Esophagus (tissue), 2 donors: ENCODE results near the gene TMEM240. TPM values are rescaled to one million over a fixed set of nuclear protein-coding genes. Genes with fewer than 3 reads are reported as not detected.

ENCODE experiments used
- H3K27ac ChIP-seq, 2 donors: one replicate each; pipeline ENCODE4 v1.5.1; 2013; ENCODE audit warnings: low read depth in 2 of 2, mild to moderate bottlenecking in 2 of 2, inconsistent platforms in 1 of 2, low read length in 1 of 2, moderate library complexity in 1 of 2
- H3K27me3 ChIP-seq, 2 donors: one replicate each; pipeline ENCODE4 v1.6.1; 2013; ENCODE audit warnings: low read length in 2 of 2, control low read depth in 1 of 2, mild to moderate bottlenecking in 1 of 2; ENCODE audit not compliant: insufficient read depth in 2 of 2, control insufficient read depth in 1 of 2
- H3K36me3 ChIP-seq, 2 donors: one replicate each; pipeline ENCODE4 v1.6.1; 2013; ENCODE audit warnings: low read length in 1 of 2; ENCODE audit not compliant: control insufficient read depth in 2 of 2, insufficient read depth in 2 of 2
- H3K4me1 ChIP-seq, 2 donors: one replicate each; pipeline ENCODE4 v1.6.1; 2013; ENCODE audit warnings: low read length in 1 of 2; ENCODE audit not compliant: control insufficient read depth in 2 of 2, insufficient read depth in 2 of 2
- H3K4me3 ChIP-seq, 2 donors: one replicate each; pipeline ENCODE4 v1.5.1; 2013; ENCODE audit warnings: low read length in 2 of 2, mild to moderate bottlenecking in 2 of 2, low read depth in 1 of 2, moderate library complexity in 1 of 2
- H3K9me3 ChIP-seq, 2 donors: one replicate each; pipeline ENCODE4 v1.6.1; 2013; ENCODE audit warnings: mild to moderate bottlenecking in 2 of 2, low read depth in 1 of 2, low read length in 1 of 2, moderate library complexity in 1 of 2; ENCODE audit not compliant: control insufficient read depth in 2 of 2, insufficient read depth in 1 of 2
- WGBS, 2 donors: extraction: QIAGEN DNeasy Blood & Tissue Kit; methylation state at CpG; one replicate each; pipeline ENCODE4 v1.1.7; 2013; 5-methylcytosine and 5-hydroxymethylcytosine counted together
- polyA plus RNA-seq, 2 donors: library from polyadenylated mRNA; stranded (reverse); fragments of 200-250 nt; gene quantifications; one replicate each; pipeline ENCODE4 v1.2.3, GENCODE V29; 2013
- donor health status: healthy with polysubstance abuse.
- donor health status: Bipolar disorder and iron deficiency.

TMEM240 gene
- polyA plus RNA-seq, 2 donors, result 2.1 to 3.1 TPM

DNA sequence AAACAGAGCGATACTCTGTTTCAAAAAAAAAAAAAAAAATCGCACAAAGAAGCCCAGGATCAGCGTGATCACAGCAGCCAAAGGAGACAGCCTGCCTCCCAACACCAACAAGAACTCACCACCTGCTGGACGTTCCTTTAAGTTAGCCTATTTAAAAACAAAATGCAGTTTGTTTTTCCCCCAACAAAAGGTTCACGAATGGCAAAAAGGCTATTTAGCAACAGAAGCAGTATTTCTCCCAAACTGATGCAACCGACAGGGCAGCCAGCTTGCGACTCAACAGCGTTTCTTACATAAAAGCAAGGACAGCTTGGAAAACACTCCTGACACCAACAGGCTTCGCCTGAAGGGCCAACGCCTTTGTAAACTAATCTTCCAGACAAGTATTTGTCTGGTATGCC is 27.5 kb upstream of the TMEM240 start:
- Histone ChIP-seq H3K27me3 (no peaks in the 10 kb centered on the region), H3K9me3 (no peaks in the 10 kb centered on the region), H3K4me3 (no peak overlapping the region), H3K4me1 (peaks cover 3 to 7% of the 10 kb centered on the region in 2 donors), H3K27ac (peak overlapping the region in 1 of 2 donors; percentile 59), H3K36me3 (peaks cover 11 to 14% of the 10 kb centered on the region in 2 donors)
- 56 to 61% methylated on average over 10 of the region's 10 CpGs for WGBS, 2 donors

DNA sequence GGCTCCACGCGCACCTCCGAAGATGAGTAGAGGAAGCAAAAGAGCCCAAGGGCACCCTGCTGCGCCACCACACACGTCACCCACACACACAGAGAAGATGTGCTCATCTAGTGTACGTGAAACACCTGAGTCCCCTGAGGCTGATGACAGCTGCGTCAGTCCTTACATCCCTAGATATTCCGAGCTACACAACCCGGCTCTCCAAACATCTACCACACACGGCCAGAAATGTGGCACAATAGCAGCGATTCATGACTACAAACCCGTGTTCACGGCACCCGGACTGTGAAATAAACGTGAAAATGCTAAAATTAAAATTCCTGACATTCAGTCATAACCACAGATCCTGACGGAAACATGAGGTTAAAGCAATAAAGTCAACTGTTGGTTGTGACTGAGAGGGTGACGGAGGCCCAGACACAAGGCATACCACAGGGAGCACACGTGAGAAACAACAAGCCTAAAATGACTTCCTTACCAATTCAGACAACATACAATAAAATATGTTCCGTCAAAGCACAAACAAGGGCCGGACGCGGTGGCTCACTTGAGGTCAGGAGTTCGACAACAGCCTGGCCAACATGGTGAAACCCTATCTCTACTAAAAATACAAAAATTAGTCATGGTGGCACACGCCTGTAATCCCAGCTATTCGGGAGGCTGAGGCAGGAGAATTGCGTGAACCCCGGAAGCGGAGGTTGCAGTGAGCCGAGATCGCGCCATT is 26.9 kb upstream of the TMEM240 start:
- Histone ChIP-seq H3K36me3 (peaks cover 17 to 20% of the 10 kb centered on the region in 2 donors), H3K4me3 (no peak overlapping the region), H3K9me3 (no peaks in the 10 kb centered on the region), H3K4me1 (peaks cover 3 to 7% of the 10 kb centered on the region in 2 donors), H3K27ac (peak overlapping the region in 1 of 2 donors; percentile 59), H3K27me3 (no peaks in the 10 kb centered on the region)
- 85 to 87% methylated on average over 31 of the region's 31 CpGs for WGBS, 2 donors

DNA sequence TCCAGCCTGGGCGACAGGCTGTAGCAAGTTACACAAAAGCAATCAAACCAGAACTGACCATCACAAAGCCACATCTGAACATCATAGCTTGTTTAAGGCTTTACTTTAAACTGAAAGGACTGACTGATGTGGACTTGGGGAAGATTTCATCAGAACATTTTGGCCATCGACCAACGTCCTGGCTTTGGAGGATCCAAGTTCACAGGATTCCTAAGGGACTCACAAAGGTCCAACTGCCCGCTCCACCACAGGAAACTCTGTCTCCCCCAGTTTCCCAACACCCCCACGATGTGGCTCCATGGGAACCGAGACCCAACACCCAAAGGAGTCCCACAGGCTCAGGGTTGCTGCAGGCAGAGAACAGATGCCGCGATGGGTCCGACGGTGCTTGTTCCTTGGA is 24.9 kb upstream of the TMEM240 start:
- peak overlapping the region in 1 of 2 donors; percentile 7 for H3K27ac ChIP-seq
- WGBS, 2 donors, result 90 to 93% methylated on average over 10 of the region's 10 CpGs
- H3K27me3 ChIP-seq, result no peaks in the 10 kb centered on the region
- no peak overlapping the region for H3K4me3 ChIP-seq
- peaks cover 3 to 7% of the 10 kb centered on the region in 2 donors for H3K4me1 ChIP-seq
- no peaks in the 10 kb centered on the region for H3K9me3 ChIP-seq
- peaks cover 18 to 27% of the 10 kb centered on the region in 2 donors for H3K36me3 ChIP-seq

DNA sequence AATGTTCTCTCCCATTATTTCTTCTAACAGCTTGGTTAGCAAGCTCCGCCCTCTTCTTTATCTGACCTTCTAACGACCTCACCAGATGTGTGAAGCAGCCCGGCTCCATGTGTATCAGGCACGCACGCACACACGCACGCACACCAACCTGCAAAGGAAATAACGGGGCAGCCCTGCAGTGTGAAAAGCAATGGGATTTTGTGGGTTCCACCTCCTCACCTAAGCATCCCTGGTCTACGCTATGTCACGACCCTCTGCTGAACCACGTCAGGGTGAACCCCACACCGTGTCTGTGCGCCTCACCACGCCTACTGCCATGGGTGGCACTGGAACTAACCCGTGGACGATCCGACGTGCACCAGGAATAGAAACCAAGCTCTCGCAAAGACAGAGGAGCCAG is 23.8 kb upstream of the TMEM240 start:
- no peaks in the 10 kb centered on the region for H3K27me3 ChIP-seq

DNA sequence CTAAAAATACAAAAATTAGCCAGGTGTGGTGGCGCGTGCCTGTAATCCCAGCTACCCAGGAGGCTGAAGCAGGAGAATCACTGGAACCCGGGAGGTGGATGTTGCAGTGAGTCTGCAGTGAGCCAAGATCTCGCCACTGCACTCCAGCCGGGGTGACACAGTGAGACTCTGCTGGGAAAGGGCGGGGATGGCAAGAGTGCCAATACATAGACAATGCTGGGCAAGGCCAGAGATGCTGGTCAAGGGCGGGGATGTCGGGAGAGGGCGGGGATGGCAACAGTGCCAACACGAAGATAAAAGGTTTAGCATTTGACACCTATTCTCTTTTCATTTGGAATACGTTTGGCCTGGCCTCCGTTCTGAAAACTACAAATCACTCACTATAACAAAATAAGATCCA is 23.3 kb upstream of the TMEM240 start:
- Histone ChIP-seq H3K9me3 (no peaks in the 10 kb centered on the region), H3K36me3 (peaks cover 15 to 27% of the 10 kb centered on the region in 2 donors), H3K27ac (peak overlapping the region in 1 of 2 donors; percentile 70), H3K27me3 (no peaks in the 10 kb centered on the region), H3K4me1 (peaks cover 3 to 7% of the 10 kb centered on the region in 2 donors), H3K4me3 (no peak overlapping the region)
- WGBS, 2 donors, result 77 to 78% methylated on average over 12 of the region's 12 CpGs

More for the DNA sequence above, 23.8 kb upstream of the TMEM240 start:
- peaks cover 15 to 27% of the 10 kb centered on the region in 2 donors for H3K36me3 ChIP-seq
- H3K4me1 ChIP-seq, result peaks cover 3 to 7% of the 10 kb centered on the region in 2 donors
- H3K27ac ChIP-seq, result peak overlapping the region in 1 of 2 donors; percentile 70
- no peaks in the 10 kb centered on the region for H3K9me3 ChIP-seq
- H3K4me3 ChIP-seq, result no peak overlapping the region
- WGBS, 2 donors, result 88 to 90% methylated on average over 19 of the region's 19 CpGs

DNA sequence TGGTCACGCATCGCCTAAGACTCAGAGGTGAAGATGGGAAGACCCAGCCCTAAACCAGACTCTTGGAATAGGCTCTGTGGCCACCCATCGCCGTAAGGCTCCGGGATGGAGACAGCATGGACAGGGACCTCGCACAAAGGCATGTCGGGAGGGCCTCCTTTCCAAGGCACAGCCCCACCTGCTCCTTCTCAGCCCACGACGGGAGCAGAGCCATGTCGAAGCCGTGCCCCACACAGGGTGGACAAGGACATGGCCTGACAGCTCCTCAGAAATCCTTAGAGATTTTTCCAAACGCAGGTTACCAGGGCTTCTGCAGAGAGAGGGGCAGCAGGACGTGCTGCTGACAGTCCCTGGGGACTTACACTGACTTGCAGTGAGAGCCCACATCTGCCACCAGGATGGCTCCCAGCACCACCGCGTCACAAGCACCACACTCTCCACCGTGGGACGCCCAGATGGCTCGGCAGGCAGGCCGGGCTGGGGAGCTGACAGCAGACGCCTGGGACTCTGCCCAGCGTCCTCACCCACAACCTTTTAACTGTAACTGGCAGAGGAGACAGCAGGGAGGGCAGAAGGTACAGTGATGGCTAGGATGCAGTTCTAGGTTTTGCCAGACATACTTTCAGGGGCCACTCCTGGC is 22.3 kb upstream of the TMEM240 start:
- Histone ChIP-seq H3K4me1 (peaks cover 5 to 6% of the 10 kb centered on the region in 2 donors), H3K36me3 (peaks cover 15 to 27% of the 10 kb centered on the region in 2 donors), H3K27ac (no peak overlapping the region), H3K27me3 (no peaks in the 10 kb centered on the region), H3K4me3 (no peak overlapping the region), H3K9me3 (no peaks in the 10 kb centered on the region)
- 92 to 93% methylated on average over 21 of the region's 21 CpGs for WGBS, 2 donors

DNA sequence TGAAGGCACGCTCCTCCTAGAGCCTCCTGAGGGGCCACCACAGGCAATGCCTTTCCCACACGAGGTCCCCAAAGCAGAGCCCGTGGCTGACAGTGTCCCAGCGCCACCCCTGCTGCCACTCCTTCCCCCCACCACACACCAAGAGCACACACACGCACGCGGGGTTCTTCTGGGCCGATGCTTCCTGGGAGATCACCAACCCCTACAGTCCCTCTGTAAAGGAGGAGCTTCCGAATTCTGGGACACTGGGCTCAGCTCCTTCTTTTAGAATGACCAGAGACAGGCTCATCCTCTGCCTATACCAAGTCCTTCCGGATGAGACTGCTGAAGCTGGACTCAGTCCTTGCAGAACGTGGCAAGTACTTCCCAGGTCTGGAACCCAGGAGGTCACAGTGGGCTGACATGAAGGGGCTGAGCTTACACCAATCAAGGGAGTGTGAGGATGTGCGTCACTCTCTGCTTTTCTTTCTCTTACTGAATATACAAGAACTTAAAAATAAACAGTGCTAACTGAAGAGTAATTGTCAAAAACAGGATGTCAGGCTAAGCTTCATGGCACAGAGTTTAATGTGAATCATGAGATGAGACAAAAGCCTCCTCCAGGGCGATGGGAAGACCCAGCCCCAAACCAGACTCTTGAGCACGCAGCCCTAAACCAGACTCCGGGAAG is 21.5 kb upstream of the TMEM240 start:
- Histone ChIP-seq H3K27me3 (no peaks in the 10 kb centered on the region), H3K36me3 (peaks cover 15 to 25% of the 10 kb centered on the region in 2 donors), H3K9me3 (no peaks in the 10 kb centered on the region), H3K4me3 (no peak overlapping the region), H3K4me1 (peaks cover 0 to 2% of the 10 kb centered on the region in 2 donors), H3K27ac (no peak overlapping the region)
- WGBS, 2 donors, result 87 to 92% methylated on average over 15 of the region's 15 CpGs

DNA sequence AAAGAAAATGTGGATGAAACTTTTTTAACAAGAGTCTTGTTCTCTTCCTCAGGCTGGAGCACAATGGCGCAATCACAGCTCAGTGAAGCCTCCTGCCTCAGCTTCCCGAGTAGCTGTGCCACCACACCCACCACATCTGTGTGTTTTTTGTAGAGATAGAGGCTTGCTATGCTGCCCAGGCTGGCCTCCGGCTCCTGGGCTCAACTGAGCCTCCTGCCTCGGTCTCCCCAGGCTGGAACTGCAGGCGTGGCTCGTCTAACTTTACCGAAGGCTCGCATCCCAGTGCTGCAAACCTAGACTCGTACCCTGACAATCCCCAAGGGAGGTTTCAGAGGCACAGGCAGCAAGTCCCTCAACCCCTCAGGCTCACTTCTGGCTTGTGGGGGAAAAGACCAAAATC is 19.8 kb upstream of the TMEM240 start:
- no peaks in the 10 kb centered on the region for H3K9me3 ChIP-seq
- H3K4me1 ChIP-seq, result peaks cover 0 to 5% of the 10 kb centered on the region in 2 donors
- H3K36me3 ChIP-seq, result peaks cover 15 to 24% of the 10 kb centered on the region in 2 donors
- H3K27ac ChIP-seq, result peak overlapping the region in 1 of 2 donors; percentile 79
- H3K27me3 ChIP-seq, result no peaks in the 10 kb centered on the region
- 88 to 91% methylated on average over 9 of the region's 9 CpGs for WGBS, 2 donors
- no peak overlapping the region for H3K4me3 ChIP-seq

DNA sequence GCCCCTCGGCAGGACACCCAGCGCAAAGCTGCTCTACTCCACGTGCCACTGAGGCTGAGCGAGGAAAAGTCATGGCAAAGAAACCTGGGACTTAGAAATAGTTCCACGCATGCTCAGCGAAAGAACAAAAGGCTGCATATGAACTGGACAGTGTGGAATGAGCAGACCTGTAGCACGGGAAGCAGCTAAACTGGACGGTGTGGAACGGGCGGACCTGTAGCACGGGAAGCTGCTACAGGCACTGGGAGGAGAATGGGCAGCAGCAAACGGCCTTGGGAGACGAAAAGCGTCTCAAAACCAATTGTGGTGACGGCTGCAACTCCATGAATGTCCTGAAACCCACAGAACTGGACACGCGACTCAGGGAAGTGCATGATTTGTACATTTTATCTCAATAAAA is 18.6 kb upstream of the TMEM240 start:
- WGBS, 2 donors, result 71 to 76% methylated on average over 17 of the region's 17 CpGs
- Histone ChIP-seq H3K4me1 (peaks cover 0 to 14% of the 10 kb centered on the region in 2 donors), H3K27me3 (no peaks in the 10 kb centered on the region)

More for the DNA sequence above, 18.6 kb upstream of the TMEM240 start:
- H3K9me3 ChIP-seq, result no peaks in the 10 kb centered on the region
- no peak overlapping the region for H3K4me3 ChIP-seq
- peaks cover 9 to 20% of the 10 kb centered on the region in 2 donors for H3K36me3 ChIP-seq
- peak overlapping the region; percentile 55 to 79 for H3K27ac ChIP-seq
